K562 (cell line): Measurements from ENCODE around the gene CLSTN2. TPM values are rescaled to one million over a fixed set of nuclear protein-coding genes. Genes with fewer than 3 reads are reported as not detected.
A peak's percentile ranks its signal among the peaks of the same experiment; 100 is the strongest.

ENCODE experiments used
- C11orf30 ChIP-seq: fragments of 450-650 bp; IDR thresholded peaks from 2 replicates; pipeline ENCODE4 v1.6.1; 2016; ENCODE audit warnings: low read depth, mild to moderate bottlenecking
- CCNT2 ChIP-seq: IDR thresholded peaks from 2 replicates; pipeline ENCODE4 v1.6.1; 2011; ENCODE audit warnings: borderline replicate concordance, low read depth, mild to moderate bottlenecking, moderate library complexity, mixed read lengths, low read length; ENCODE audit not compliant: insufficient read length; ENCODE audit errors: extremely low read depth
- CSDE1 ChIP-seq, 2 experiments: fragments of 450-650 bp; IDR thresholded peaks; 2 replicates each; pipeline ENCODE4 v1.6.1; 2016; ENCODE audit warnings: mild to moderate bottlenecking in 1 of 2
- CXXC5 ChIP-seq: fragments of 250-450 bp; sonication (Bioruptor Pico); IDR thresholded peaks from 2 replicates; pipeline ENCODE4 v1.8.0; 2022; ENCODE audit warnings: inconsistent platforms, mild to moderate bottlenecking, moderate library complexity
- DIDO1 ChIP-seq: fragments of 450-650 bp; IDR thresholded peaks from 2 replicates; pipeline ENCODE4 v1.6.1; 2016; ENCODE audit warnings: low read depth, missing biosample characterization, missing genetic modification characterization
- ELF2 ChIP-seq: fragments of 250-450 bp; sonication (Bioruptor Pico); IDR thresholded peaks from 2 replicates; pipeline ENCODE4 v1.5.0; 2021; ENCODE audit warnings: mild to moderate bottlenecking
- ETS2 ChIP-seq: IDR thresholded peaks from 2 replicates; pipeline ENCODE4 v1.6.1; 2016; ENCODE audit warnings: borderline replicate concordance, missing genetic modification characterization, mild to moderate bottlenecking, moderate library complexity, missing compliant biosample characterization; ENCODE audit not compliant: poor library complexity, severe bottlenecking
- HCFC1 ChIP-seq: IDR thresholded peaks from 2 replicates; pipeline ENCODE4 v1.6.1; 2012; ENCODE audit warnings: low read depth, low read length, improper control_type of control experiment
- L3MBTL2 ChIP-seq: fragments of 450-650 bp; IDR thresholded peaks from 2 replicates; pipeline ENCODE4 v1.6.1; 2016; ENCODE audit warnings: mild to moderate bottlenecking, moderate library complexity
- MAFK ChIP-seq: IDR thresholded peaks from 2 replicates; pipeline ENCODE4 v1.6.1; 2011; ENCODE audit warnings: low read length, improper control_type of control experiment
- MCM7 ChIP-seq, 2 experiments: fragments of 450-650 bp; IDR thresholded peaks; 2 replicates each; pipeline ENCODE4 v1.6.1; 2016 to 2018
- MNT ChIP-seq, 2 experiments: fragments of 450-650 bp; conservative IDR thresholded peaks; 2 replicates each; pipeline ENCODE4 v1.6.1; 2017; ENCODE audit warnings: mild to moderate bottlenecking in 2 of 2, moderate library complexity in 2 of 2
- MXD1 ChIP-seq: fragments of 250-450 bp; sonication (Bioruptor Pico); IDR thresholded peaks from 2 replicates; pipeline ENCODE4 v1.8.0; 2021; ENCODE audit warnings: borderline replicate concordance, mild to moderate bottlenecking, moderate library complexity; ENCODE audit not compliant: poor library complexity, severe bottlenecking
- NFE2 ChIP-seq: IDR thresholded peaks from 2 replicates; pipeline ENCODE4 v1.6.1; 2014; ENCODE audit warnings: antibody characterized with exemption, low read depth
- NFRKB ChIP-seq: fragments of 450-650 bp; IDR thresholded peaks from 2 replicates; pipeline ENCODE4 v1.6.1; 2016; ENCODE audit warnings: low read depth
- RFX5 ChIP-seq: IDR thresholded peaks from 2 replicates; pipeline ENCODE4 v1.6.1; 2011; ENCODE audit warnings: low read depth, mild to moderate bottlenecking, improper control_type of control experiment, low read length
- SAFB ChIP-seq: fragments of 200-400 bp; formaldehyde crosslinking; IDR thresholded peaks from 2 replicates; pipeline ENCODE4 v1.6.1; 2017; ENCODE audit warnings: low read depth, low read length, borderline replicate concordance
- SLC30A9 ChIP-seq: fragments of 250-450 bp; sonication (Bioruptor Pico); IDR thresholded peaks from 2 replicates; pipeline ENCODE4 v1.8.0; 2022; ENCODE audit warnings: mild to moderate bottlenecking, moderate library complexity
- SMARCE1 ChIP-seq: fragments of 450-650 bp; IDR thresholded peaks from 2 replicates; pipeline ENCODE4 v1.7.1; 2016; ENCODE audit warnings: mild to moderate bottlenecking
- TARDBP ChIP-seq: fragments of 450-650 bp; IDR thresholded peaks from 2 replicates; pipeline ENCODE4 v1.6.1; 2016
- U2AF2 ChIP-seq: fragments of 200-400 bp; formaldehyde crosslinking; optimal IDR thresholded peaks from 2 replicates; pipeline ENCODE3; 2017; ENCODE audit warnings: low read depth, mild to moderate bottlenecking, low read length
- ZC3H11A ChIP-seq: IDR thresholded peaks from 2 replicates; pipeline ENCODE4 v1.6.1; 2012; ENCODE audit warnings: low read depth, low read length, improper control_type of control experiment
- ZC3H4 ChIP-seq: sonication (generic); formaldehyde crosslinking; IDR thresholded peaks from 2 replicates; pipeline ENCODE4 v1.9.0; 2021; ENCODE audit warnings: missing genetic modification reagents, borderline replicate concordance
- ZNF316 ChIP-seq: fragments of 450-650 bp; IDR thresholded peaks from 2 replicates; pipeline ENCODE4 v1.6.1; 2016
- ZNF398 ChIP-seq: fragments of 250-450 bp; sonication (Bioruptor Pico); IDR thresholded peaks from 2 replicates; pipeline ENCODE4 v1.8.0; 2021; ENCODE audit warnings: moderate library complexity, mild to moderate bottlenecking, inconsistent platforms
- ZNF507 ChIP-seq: conservative IDR thresholded peaks from 2 replicates; pipeline ENCODE4 v1.6.1; 2017; ENCODE audit warnings: missing genetic modification characterization, missing compliant biosample characterization
- ZNF551 ChIP-seq: fragments of 250-450 bp; sonication (Bioruptor Pico); IDR thresholded peaks from 2 replicates; pipeline ENCODE4 v1.5.0; 2021; ENCODE audit warnings: mild to moderate bottlenecking, moderate library complexity
- ZNF589 ChIP-seq: fragments of 200-800 bp; sonication (Bioruptor generic); IDR thresholded peaks from 2 replicates; pipeline ENCODE4 v1.6.1; 2016; ENCODE audit warnings: low read depth, missing genetic modification characterization, missing compliant biosample characterization
- ZNF76 ChIP-seq: fragments of 250-450 bp; sonication (Bioruptor Pico); IDR thresholded peaks from 2 replicates; pipeline ENCODE4 v1.4.0; 2020; ENCODE audit warnings: mild to moderate bottlenecking, moderate library complexity, borderline replicate concordance
- polyA plus RNA-seq, 8 experiments: library from polyadenylated mRNA; depleted of rRNA in 4 of 8; stranded (reverse) in 5 of 8; unstranded in 3 of 8; fragments of >200 nt; fragmentation: Nextera tagmentation in 2 of 8; fragmentation: Illumina TruSeq in 1 of 8; extraction: Ambion mirVana in 2 of 8; extraction: Trizol in 1 of 8; gene quantifications; 2 replicates each; pipeline versions ENCODE4 v1.2.1 to v1.2.3, GENCODE V29; 2011 to 2014; ENCODE audit warnings: inconsistent platforms in 1 of 8, missing spikeins in 1 of 8
- total RNA-seq, 7 experiments: library from RNA; depleted of rRNA in 6 of 7; stranded (reverse); fragments of >200 nt in 6 of 7; fragmentation: Illumina TruSeq in 2 of 7; extraction: Trizol in 2 of 7; gene quantifications; 2 replicates each; pipeline versions ENCODE4 v1.2.1 to v1.2.3, GENCODE V29; 2011 to 2021; ENCODE audit warnings: low replicate concordance in 1 of 7

CLSTN2 gene
- total and polyA plus RNA-seq, 9 of the 15 experiments (the other 6 are each of a cell fraction or from before 2014, with no cell fraction given), result 0.02 to 0.04 (median 0.04) TPM; not detected in 6

- TF ChIP-seq L3MBTL2 (peak; percentile 33; the same call in 1 of the 2 replicates), ZC3H11A (no peak), CCNT2 (no peak), MXD1 (CRISPR knock-in tag) (no peak), ELF2 (no peak), DIDO1 (no peak), ZNF507 (tag) (no peak), CSDE1 (IDR thresholded peaks at IDR 0.05) (no peak), TARDBP (no peak), MCM7 (IDR thresholded peaks at IDR 0.05) (no peak), ZC3H4 (CRISPR knock-in tag) (no peak), ZNF76 (CRISPR knock-in tag) (no peak), CXXC5 (CRISPR knock-in tag) (no peak), NFE2 (peak; percentile 61), NFRKB (no peak), MNT (conservative IDR thresholded peaks at IDR 0.05) (no peak), ZNF398 (CRISPR knock-in tag) (no peak), ZNF589 (CRISPR knock-in tag) (peak; percentile 71; the same call in 1 of the 2 replicates), ZNF551 (CRISPR knock-in tag) (no peak), SMARCE1 (no peak), ZNF316 (peak; percentile 83), SLC30A9 (no peak), ETS2 (tag) (no peak), U2AF2 (no peak), MAFK (peak; percentile 46; the same call in 1 of the 2 replicates), HCFC1 (no peak), C11orf30 (peak; percentile 75; the same call in 1 of the 2 replicates), SAFB (no peak), RFX5 (no peak)
Measured at GRCh38 chr3:140167600-140168281, 232.8 kb downstream of the CLSTN2 start (continued).
